GM12865 (cell line): ENCODE results near the gene FARP2.

Experiments
- DNase-seq: peaks from one replicate; pipeline ENCODE4 v3.0.0; 2010; ENCODE audit warnings: low read depth
- H3K4me3 ChIP-seq: 2 replicates; pipeline ENCODE4 v1.5.1; 2011; ENCODE audit warnings: mild to moderate bottlenecking, low read depth, low read length, control low read depth
- TF ChIP-seq, protein P1 (sequence below): IDR thresholded peaks from 2 replicates; pipeline ENCODE4 v1.5.1; 2011; ENCODE audit warnings: low read length, control low read depth, low read depth, inconsistent platforms; ENCODE audit not compliant: insufficient read depth; ENCODE audit errors: missing control alignments

Gene FARP2

DNA sequence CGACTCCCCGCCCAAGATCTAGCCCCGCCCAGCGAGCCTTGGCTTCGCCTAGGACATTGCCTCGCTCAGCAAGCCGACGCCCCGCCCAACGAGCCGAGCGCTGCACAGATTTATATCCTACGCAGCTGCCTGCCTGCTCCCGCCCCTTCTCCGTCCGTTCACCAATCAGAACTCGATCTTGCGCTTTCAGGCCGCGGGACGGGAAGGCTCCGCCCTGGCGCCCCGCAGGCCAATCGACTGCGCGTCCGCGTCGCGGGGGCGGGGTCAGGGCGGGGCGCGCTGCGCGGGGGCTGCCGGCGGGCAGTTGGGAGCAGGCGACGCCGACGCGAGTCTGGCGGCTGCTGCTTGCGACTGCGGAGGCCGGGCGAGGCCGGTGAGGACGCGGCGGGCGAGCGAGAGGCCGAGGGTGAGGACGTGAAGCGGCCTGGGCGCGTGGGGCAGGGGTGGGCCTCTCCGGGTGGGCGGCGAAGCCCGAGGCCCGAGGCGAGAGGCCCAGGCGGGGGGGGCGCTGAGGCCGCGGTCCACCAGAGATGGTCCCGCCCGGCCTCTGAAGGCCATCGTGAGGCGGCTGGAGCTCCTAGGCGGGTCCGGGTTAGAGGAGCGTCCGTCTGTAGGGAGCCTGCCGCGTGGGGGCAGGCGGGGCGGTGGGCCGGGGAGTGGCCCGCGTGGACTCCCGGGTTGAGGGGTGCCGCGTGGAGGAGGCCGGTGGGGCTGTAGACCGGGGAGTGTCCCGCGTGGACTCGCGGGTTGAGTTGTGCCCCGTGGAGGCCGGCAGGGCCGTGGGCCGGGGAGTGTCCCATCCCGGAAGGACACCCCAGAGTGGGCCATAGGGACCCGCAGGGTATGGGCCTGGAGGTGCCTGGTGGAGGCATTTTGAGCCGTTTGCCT is at the start of gene FARP2:
TSS of gene FARP2 (plus strand) at position 303 of the 888 bp plus-strand sequence. CDS start 16,823 bp downstream, outside the sequence.
- peak within 1 kb of the TSS; percentile 66 for H3K4me3 ChIP-seq
- TF ChIP-seq, protein P1, sequence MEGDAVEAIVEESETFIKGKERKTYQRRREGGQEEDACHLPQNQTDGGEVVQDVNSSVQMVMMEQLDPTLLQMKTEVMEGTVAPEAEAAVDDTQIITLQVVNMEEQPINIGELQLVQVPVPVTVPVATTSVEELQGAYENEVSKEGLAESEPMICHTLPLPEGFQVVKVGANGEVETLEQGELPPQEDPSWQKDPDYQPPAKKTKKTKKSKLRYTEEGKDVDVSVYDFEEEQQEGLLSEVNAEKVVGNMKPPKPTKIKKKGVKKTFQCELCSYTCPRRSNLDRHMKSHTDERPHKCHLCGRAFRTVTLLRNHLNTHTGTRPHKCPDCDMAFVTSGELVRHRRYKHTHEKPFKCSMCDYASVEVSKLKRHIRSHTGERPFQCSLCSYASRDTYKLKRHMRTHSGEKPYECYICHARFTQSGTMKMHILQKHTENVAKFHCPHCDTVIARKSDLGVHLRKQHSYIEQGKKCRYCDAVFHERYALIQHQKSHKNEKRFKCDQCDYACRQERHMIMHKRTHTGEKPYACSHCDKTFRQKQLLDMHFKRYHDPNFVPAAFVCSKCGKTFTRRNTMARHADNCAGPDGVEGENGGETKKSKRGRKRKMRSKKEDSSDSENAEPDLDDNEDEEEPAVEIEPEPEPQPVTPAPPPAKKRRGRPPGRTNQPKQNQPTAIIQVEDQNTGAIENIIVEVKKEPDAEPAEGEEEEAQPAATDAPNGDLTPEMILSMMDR, result no peak
- DNase-seq, result peak; percentile 99

DNA sequence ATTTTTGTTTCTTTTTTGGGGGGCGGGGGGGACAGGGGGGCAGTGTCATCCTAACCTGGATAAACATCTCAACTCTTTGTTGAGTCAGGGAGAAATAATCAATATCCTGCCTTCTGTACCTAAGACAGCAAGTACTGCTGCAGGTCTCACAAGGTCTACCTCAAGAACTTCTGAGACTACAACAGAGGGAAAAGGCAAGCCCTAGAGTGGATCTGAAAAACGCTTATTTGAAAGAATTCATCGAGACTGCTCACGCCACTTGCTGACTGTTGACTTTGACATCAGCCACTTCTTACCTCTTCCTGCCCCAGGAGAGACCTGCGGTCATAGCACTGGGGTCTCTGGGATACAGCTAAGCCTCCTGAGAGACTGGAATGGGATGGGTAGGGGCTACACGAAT is 49.0 kb upstream of the FARP2 start:
- DNase-seq, result no peak
- no peak overlapping the region for H3K4me3 ChIP-seq
- TF ChIP-seq, protein P1, result no peak

DNA sequence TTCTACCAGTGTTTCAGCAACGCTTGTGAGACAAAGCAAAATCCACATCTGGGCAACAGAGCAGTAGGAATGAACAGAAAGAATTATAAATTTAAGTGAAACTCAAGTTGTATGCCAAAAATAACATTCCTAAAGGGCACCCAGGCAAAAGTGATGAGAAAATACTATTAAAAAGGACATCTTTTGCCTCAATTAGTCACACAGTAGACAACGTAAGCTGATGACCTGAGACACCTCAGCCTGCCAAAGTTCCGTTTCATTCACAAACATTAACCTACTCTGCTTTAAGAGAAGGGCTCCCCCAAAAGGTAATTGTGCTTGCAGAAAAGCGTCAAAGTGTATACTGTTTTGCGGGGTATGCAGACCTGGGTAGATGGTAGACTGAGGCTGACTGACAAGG is 47.8 kb upstream of the FARP2 start:
- TF ChIP-seq, protein P1, result no peak
- H3K4me3 ChIP-seq, result no peak overlapping the region
- DNase-seq, result no peak

DNA sequence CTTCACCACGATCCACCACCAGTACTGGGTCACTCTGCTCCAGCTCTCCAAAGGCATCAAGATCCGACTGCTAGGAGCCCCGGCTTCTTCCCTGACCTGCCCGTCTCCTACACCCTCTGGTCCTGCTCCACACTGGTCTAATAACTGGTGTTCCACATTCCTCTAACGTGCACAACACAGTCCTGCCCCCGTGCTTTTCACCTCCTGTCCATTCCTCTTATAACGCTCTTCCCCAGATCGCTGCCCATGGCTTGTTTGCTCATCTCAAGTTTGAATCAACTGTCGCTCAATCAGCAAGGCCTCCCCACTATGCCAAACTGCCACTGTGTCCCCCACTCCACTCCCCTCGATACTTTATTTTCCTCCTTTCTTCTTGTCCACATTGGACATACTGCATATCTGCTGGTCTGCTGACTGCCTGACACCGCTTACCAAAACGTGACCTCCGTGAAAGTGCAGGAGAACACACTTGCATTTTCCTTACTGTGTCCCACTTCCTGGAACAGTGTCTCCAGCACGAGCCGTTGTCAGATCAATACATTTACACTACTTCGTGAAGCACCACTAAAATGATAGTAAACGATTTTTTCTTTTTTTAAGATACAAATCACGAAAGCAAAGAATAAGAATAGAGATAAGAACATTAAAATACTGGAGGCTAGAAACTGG is 47.1 kb upstream of the FARP2 start:
- DNase-seq, result no peak
- TF ChIP-seq, protein P1, result no peak
- no peak overlapping the region for H3K4me3 ChIP-seq

GRCh38 chr2:241309684-241310117 is 46.4 kb upstream of the FARP2 start:
- H3K4me3 ChIP-seq, result peak overlapping the region; percentile 20
- peak; percentile 89 for DNase-seq
- TF ChIP-seq, protein P1, result no peak

DNA sequence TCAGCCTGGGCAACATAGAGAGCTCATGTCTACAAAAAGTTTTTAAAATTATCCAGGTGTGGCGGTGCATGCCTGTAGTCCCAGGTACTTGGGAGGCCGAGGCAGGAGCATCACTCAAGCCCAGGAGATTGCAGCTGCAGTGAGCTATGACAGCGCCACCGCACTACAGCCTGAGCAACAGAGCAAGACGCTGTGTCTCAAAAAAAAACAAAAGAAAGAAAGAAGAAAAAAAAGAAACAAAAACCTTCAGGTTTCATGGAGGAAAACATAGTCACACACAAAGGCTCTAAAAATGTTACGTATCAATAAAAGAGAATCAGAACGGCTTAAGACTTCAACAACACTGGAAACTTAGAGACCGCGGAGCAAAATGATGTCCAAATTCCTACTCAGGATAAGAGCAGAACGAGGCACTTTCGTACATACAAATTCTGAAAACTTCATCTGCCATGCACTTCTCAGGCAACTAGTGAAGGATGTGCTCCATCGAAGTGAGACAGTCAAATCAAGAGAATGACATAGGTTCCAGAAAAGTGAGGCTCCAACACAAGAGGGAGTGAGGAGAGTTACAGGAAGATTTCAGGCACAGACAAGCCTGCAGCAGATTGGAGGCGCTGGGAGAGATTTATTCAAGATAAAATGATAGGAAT is 45.0 kb upstream of the FARP2 start:
- DNase-seq, result peak; percentile 72
- peak overlapping the region; percentile 20 for H3K4me3 ChIP-seq
- TF ChIP-seq, protein P1, result no peak
